NCI-H460 (cell line): ENCODE results near the gene SH2D5. TPM values are rescaled to one million over a fixed set of nuclear protein-coding genes. Genes with fewer than 3 reads are reported as not detected.
A peak's percentile ranks its signal among the peaks of the same experiment; 100 is the strongest.

Experiments used
- DNase-seq: peaks from one replicate; pipeline ENCODE4 v3.0.0-alpha.2; 2016; ENCODE audit warnings: low read depth; ENCODE audit errors: extremely low read depth
- total RNA-seq: library from RNA; depleted of rRNA; stranded (reverse); fragments of >200 nt; shearing (Covaris generic); gene quantifications from 2 replicates; pipeline ENCODE4 v1.2.3, GENCODE V29; 2014

The SH2D5 gene
- total RNA-seq, 1 experiment from 2014 or later = 0.87 TPM

- peak; percentile 46 for DNase-seq
These were observed 14.8 kb downstream of the SH2D5 start, which contains the start of gene KIF17 for GRCh38 chr1:20717452-20718342. TSS of gene KIF17 (minus strand) at chr1:20718007. CDS start at chr1:20717706, 301 bp downstream.

- DNase-seq = no peak
These were observed 16.3 kb downstream of the SH2D5 start for GRCh38 chr1:20716232-20716631.

- no peak for DNase-seq
These were observed 17.1 kb downstream of the SH2D5 start for GRCh38 chr1:20715406-20715805.

GRCh38 chr1:20713440-20713839, 19.1 kb downstream of the SH2D5 start:
- no peak for DNase-seq

- no peak for DNase-seq
These were observed 20.3 kb downstream of the SH2D5 start for GRCh38 chr1:20712215-20712577.

- DNase-seq = no peak
These were observed 21.0 kb downstream of the SH2D5 start for GRCh38 chr1:20711285-20712214.

GRCh38 chr1:20710469-20711284, 21.8 kb downstream of the SH2D5 start:
- DNase-seq = no peak

- DNase-seq = no peak
These were observed 22.6 kb downstream of the SH2D5 start for GRCh38 chr1:20709868-20710267.

GRCh38 chr1:20708891-20709290, 23.6 kb downstream of the SH2D5 start:
- DNase-seq = no peak

- no peak for DNase-seq
These were observed 24.4 kb downstream of the SH2D5 start for GRCh38 chr1:20708057-20708456.

- no peak for DNase-seq
These were observed 25.7 kb downstream of the SH2D5 start for GRCh38 chr1:20706841-20707240.

GRCh38 chr1:20705203-20705755, 27.2 kb downstream of the SH2D5 start:
- no peak for DNase-seq

- no peak for DNase-seq
These were observed 27.9 kb downstream of the SH2D5 start for GRCh38 chr1:20704390-20705202.

- DNase-seq = no peak
These were observed 29.3 kb downstream of the SH2D5 start for GRCh38 chr1:20703124-20703756.

GRCh38 chr1:20702416-20702815, 30.1 kb downstream of the SH2D5 start:
- DNase-seq = no peak

GRCh38 chr1:20701847-20702246, 30.7 kb downstream of the SH2D5 start:
- DNase-seq = no peak

GRCh38 chr1:20701446-20701845, 31.1 kb downstream of the SH2D5 start:
- DNase-seq = no peak

GRCh38 chr1:20700636-20701215, 31.8 kb downstream of the SH2D5 start:
- no peak for DNase-seq

GRCh38 chr1:20699558-20699957, 32.9 kb downstream of the SH2D5 start:
- no peak for DNase-seq
